HepG2 (cell line): Measurements from ENCODE around the gene DCP1B.

Experiments
- CC2D1A ChIP-seq: sonication (generic); formaldehyde crosslinking; IDR thresholded peaks from 2 replicates; pipeline ENCODE4 v1.8.1; 2023; ENCODE audit warnings: mild to moderate bottlenecking, missing genetic modification reagents
- FOXJ3 ChIP-seq: sonication (generic); formaldehyde crosslinking; IDR thresholded peaks from 2 replicates; pipeline ENCODE4 v1.4.0; 2020; ENCODE audit warnings: missing genetic modification reagents, mild to moderate bottlenecking, borderline replicate concordance
- JUND ChIP-seq: sonication (generic); formaldehyde crosslinking; IDR thresholded peaks from 2 replicates; pipeline ENCODE4 v1.8.0; 2022; ENCODE audit warnings: mild to moderate bottlenecking, missing genetic modification reagents
- NFIC ChIP-seq: IDR thresholded peaks from 2 replicates; pipeline ENCODE4 v1.6.1; 2012; ENCODE audit warnings: mild to moderate bottlenecking, low read length, inconsistent platforms
- ZNF354B ChIP-seq: sonication (generic); formaldehyde crosslinking; IDR thresholded peaks from 2 replicates; pipeline ENCODE4 v1.8.0; 2022; ENCODE audit warnings: mild to moderate bottlenecking, missing genetic modification reagents
- ZNF879 ChIP-seq: sonication (generic); formaldehyde crosslinking; IDR thresholded peaks from 2 replicates; pipeline ENCODE4 v1.8.1; 2023; ENCODE audit warnings: missing genetic modification reagents
- TF ChIP-seq, protein P1 (sequence below): sonication (generic); formaldehyde crosslinking; IDR thresholded peaks from 2 replicates; pipeline ENCODE4 v1.4.0; 2020; ENCODE audit warnings: missing genetic modification reagents, borderline replicate concordance
- TF ChIP-seq, protein P2 (sequence below): sonication (generic); formaldehyde crosslinking; IDR thresholded peaks from 2 replicates; pipeline ENCODE4 v1.5.0; 2020; ENCODE audit warnings: missing genetic modification reagents

- TF ChIP-seq FOXJ3 (CRISPR knock-in tag) (no peak), NFIC (no peak), JUND (CRISPR knock-in tag) (no peak), ZNF354B (CRISPR knock-in tag) (no peak), CC2D1A (no peak), ZNF879 (no peak)
- TF ChIP-seq, protein P1, sequence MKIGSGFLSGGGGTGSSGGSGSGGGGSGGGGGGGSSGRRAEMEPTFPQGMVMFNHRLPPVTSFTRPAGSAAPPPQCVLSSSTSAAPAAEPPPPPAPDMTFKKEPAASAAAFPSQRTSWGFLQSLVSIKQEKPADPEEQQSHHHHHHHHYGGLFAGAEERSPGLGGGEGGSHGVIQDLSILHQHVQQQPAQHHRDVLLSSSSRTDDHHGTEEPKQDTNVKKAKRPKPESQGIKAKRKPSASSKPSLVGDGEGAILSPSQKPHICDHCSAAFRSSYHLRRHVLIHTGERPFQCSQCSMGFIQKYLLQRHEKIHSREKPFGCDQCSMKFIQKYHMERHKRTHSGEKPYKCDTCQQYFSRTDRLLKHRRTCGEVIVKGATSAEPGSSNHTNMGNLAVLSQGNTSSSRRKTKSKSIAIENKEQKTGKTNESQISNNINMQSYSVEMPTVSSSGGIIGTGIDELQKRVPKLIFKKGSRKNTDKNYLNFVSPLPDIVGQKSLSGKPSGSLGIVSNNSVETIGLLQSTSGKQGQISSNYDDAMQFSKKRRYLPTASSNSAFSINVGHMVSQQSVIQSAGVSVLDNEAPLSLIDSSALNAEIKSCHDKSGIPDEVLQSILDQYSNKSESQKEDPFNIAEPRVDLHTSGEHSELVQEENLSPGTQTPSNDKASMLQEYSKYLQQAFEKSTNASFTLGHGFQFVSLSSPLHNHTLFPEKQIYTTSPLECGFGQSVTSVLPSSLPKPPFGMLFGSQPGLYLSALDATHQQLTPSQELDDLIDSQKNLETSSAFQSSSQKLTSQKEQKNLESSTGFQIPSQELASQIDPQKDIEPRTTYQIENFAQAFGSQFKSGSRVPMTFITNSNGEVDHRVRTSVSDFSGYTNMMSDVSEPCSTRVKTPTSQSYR: no peak
- TF ChIP-seq, protein P2, sequence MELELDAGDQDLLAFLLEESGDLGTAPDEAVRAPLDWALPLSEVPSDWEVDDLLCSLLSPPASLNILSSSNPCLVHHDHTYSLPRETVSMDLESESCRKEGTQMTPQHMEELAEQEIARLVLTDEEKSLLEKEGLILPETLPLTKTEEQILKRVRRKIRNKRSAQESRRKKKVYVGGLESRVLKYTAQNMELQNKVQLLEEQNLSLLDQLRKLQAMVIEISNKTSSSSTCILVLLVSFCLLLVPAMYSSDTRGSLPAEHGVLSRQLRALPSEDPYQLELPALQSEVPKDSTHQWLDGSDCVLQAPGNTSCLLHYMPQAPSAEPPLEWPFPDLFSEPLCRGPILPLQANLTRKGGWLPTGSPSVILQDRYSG (CRISPR knock-in tag): no peak
Measured at GRCh38 chr12:2018391-2018790, 14.1 kb upstream of the DCP1B start.
